NCI-H2227 (cell line): ENCODE results near the gene FAM8A1.
A peak's percentile ranks its signal among the peaks of the same experiment; 100 is the strongest.
"Not testable (repeated sequence)": the region's sequence is repeated elsewhere in the genome, so short reads cannot be mapped to it uniquely, and the experiment has no call there.

Experiments
- DNase-seq: peaks from one replicate; lab custom pipeline; 2025; ENCODE audit not compliant: unreplicated experiment; lab: John Stamatoyannopoulos, UW

Gene FAM8A1

GRCh38 chr6:17599877-17600526 is at the start of gene FAM8A1:
FAM8A1 (plus strand) TSS chr6:17600302; CDS start chr6:17600410, 108 bp downstream.
- peak; percentile 97 for DNase-seq

- DNase-seq = no peak
Observed at GRCh38 chr6:17551383-17551958, 48.6 kb upstream of the FAM8A1 start.

GRCh38 chr6:17552861-17553260 is 47.2 kb upstream of the FAM8A1 start:
- no peak for DNase-seq

GRCh38 chr6:17556014-17556413 is 44.1 kb upstream of the FAM8A1 start:
- DNase-seq = no peak

- no peak for DNase-seq
Observed at GRCh38 chr6:17562636-17563035, 37.5 kb upstream of the FAM8A1 start.

- DNase-seq = no peak
Observed at GRCh38 chr6:17565399-17565798, 34.7 kb upstream of the FAM8A1 start.

GRCh38 chr6:17574866-17575560 is 25.1 kb upstream of the FAM8A1 start:
- no peak for DNase-seq

- no peak for DNase-seq
Observed at GRCh38 chr6:17577059-17577458, 23.0 kb upstream of the FAM8A1 start.

- peak; percentile 80 for DNase-seq
Observed at GRCh38 chr6:17580518-17581048, 19.5 kb upstream of the FAM8A1 start.

- DNase-seq = peak; percentile 30
Observed at GRCh38 chr6:17581282-17581681, 18.8 kb upstream of the FAM8A1 start.

GRCh38 chr6:17583811-17584210 is 16.3 kb upstream of the FAM8A1 start:
- DNase-seq = no peak

- DNase-seq = peak; percentile 53
Observed at GRCh38 chr6:17584241-17584803, 15.8 kb upstream of the FAM8A1 start.

GRCh38 chr6:17585766-17586490 is 14.2 kb upstream of the FAM8A1 start:
- peak; percentile 4 for DNase-seq

- DNase-seq = not testable (repeated sequence)
Observed at GRCh38 chr6:17586623-17587022, 13.5 kb upstream of the FAM8A1 start.

- no peak for DNase-seq
Observed at GRCh38 chr6:17588011-17588410, 12.1 kb upstream of the FAM8A1 start.

GRCh38 chr6:17589406-17590096 is 10.6 kb upstream of the FAM8A1 start:
- no peak for DNase-seq

- no peak for DNase-seq
Observed at GRCh38 chr6:17591287-17591686, 8.8 kb upstream of the FAM8A1 start.

- DNase-seq = no peak
Observed at GRCh38 chr6:17593246-17593645, 6.9 kb upstream of the FAM8A1 start.

- DNase-seq = no peak
Observed at GRCh38 chr6:17596085-17596484, 4.0 kb upstream of the FAM8A1 start.
